NCI-H446 treated with DMSO at 0.1 percent for 48 hours (cell line): ENCODE measurements around the gene CBLN1.

ENCODE experiments used
- DNase-seq: peaks from one replicate; lab custom pipeline; 2025; lab: John Stamatoyannopoulos, UW

The CBLN1 gene

GRCh38 chr16:49281480-49281842 lies at the start of gene CBLN1:
CBLN1 (minus strand) TSS chr16:49281838; CDS start chr16:49281465, 373 bp downstream.
- no peak for DNase-seq

GRCh38 chr16:49330562-49331201 lies 49.0 kb upstream of the CBLN1 start:
- no peak for DNase-seq

GRCh38 chr16:49328325-49328724 lies 46.7 kb upstream of the CBLN1 start:
- DNase-seq = no peak

- no peak for DNase-seq
Observed at GRCh38 chr16:49327466-49327865, 45.8 kb upstream of the CBLN1 start.

GRCh38 chr16:49324703-49325102 lies 43.1 kb upstream of the CBLN1 start:
- no peak for DNase-seq

GRCh38 chr16:49315602-49316001 lies 34.0 kb upstream of the CBLN1 start:
- DNase-seq = no peak

GRCh38 chr16:49312389-49312985 lies 30.8 kb upstream of the CBLN1 start:
- DNase-seq = no peak

- no peak for DNase-seq
Observed at GRCh38 chr16:49311823-49312222, 30.2 kb upstream of the CBLN1 start.

- DNase-seq = no peak
Observed at GRCh38 chr16:49307176-49307575, 25.5 kb upstream of the CBLN1 start.

GRCh38 chr16:49305406-49305805 lies 23.8 kb upstream of the CBLN1 start:
- no peak for DNase-seq

GRCh38 chr16:49292413-49292812 lies 10.8 kb upstream of the CBLN1 start:
- no peak for DNase-seq

GRCh38 chr16:49287572-49287971 lies 5.9 kb upstream of the CBLN1 start:
- no peak for DNase-seq

- DNase-seq = no peak
Observed at GRCh38 chr16:49284962-49285361, 3.3 kb upstream of the CBLN1 start.

GRCh38 chr16:49283376-49284049 lies 1.9 kb upstream of the CBLN1 start:
- no peak for DNase-seq

GRCh38 chr16:49282690-49283375 lies 1.2 kb upstream of the CBLN1 start:
- DNase-seq = peak; percentile 44

GRCh38 chr16:49281843-49282642 lies 405 bp upstream of the CBLN1 start:
- peak; percentile 71 for DNase-seq

- no peak for DNase-seq
Observed at GRCh38 chr16:49280841-49281371, 732 bp downstream of the CBLN1 start.

- no peak for DNase-seq
Observed at GRCh38 chr16:49280105-49280741, 1.4 kb downstream of the CBLN1 start.

- DNase-seq = no peak
Observed at GRCh38 chr16:49278944-49279725, 2.5 kb downstream of the CBLN1 start.

GRCh38 chr16:49278567-49278827 lies 3.1 kb downstream of the CBLN1 start:
- DNase-seq = no peak
